Measurements from ENCODE around the gene ANAPC2.
"Not testable (repeated sequence)": the region's sequence is repeated elsewhere in the genome, so short reads cannot be mapped to it uniquely, and the experiment has no call there.

Gene ANAPC2

DNA sequence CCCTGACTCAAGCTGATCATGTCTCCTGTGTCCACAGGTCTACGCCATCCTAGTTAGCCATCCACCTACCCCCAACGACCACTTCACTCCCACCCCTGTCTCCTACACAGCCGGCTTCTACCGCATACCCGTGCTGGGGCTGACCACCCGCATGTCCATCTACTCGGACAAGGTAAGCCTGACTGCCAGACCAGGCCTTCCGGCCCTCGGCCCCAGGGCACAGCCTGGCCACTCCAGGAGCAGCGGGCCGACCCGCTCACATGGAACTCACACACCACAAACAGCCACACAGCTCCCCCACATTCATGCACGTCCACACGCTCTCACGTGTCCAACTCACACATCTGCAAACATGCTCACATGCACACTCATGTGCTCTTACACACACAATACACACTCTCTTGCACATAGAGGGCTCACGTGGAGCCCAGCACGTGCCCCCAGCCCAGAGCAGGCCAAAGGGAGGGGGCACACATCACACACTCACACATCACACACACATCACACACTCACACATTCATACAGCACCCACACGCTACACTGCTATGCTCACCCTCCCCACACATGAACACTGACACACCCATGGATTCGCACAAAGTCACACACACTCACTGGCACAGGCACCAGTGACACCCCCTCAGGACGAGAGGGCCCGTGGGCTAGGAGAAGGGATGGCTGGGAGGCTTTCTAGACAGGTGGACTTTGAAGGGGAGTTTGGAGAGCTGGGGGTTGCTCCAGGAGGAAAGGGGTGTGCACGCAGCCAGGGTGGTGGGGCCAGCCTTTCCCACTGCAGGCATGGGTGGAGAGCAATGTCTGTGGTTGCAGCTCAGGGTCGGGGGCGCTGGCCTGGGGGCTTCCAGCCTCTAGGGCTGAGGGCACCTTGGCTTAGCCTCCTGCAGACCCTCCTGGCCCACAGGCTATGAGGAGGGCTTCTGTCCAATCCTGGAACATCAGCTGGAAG, 46.1 kb downstream of the ANAPC2 start:
- DNase-seq = no peak

GRCh38 chr9:137141050-137141810, 47.1 kb downstream of the ANAPC2 start:
- DNase-seq = no peak

DNA sequence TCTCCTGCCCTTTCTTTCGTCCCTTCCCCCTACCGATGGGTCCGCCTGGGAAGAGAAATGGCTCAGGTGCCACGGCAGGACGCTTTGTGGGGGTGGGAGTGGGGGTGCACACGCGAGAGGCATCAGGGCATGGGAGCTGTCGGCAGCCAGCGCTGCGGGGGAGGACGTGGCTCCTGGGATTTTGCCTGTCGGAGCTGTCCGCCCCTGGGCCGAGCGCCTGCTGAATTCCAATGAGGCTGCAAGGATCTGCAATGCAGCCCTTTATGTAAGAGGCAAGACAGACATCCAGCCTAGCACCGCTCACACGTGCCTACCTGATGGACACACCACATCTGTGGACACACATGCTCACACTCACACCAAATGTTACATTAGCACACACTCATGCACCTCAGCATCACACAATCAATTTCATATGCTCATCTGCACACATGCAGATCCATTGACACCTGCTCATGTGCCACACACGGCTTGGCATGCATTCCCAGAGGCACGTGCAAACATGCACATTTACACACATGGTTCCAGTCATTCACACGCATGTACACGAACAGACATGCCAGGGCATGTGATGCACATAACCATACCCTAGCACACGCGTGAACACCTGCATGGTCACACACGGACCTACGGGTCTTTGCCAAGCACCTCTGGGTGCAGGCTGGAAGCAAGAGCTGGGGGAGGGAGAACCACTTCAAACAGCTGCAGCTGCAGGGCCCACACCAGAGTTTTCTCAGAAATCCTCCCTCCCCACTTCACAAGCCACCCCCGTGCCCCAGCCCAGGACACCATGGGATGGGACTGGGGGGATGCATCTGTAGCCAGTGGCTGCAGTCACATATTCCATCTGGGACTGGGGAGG, 48.0 kb downstream of the ANAPC2 start:
- no peak for DNase-seq

GRCh38 chr9:137139468-137140150, 48.8 kb downstream of the ANAPC2 start:
- no peak for DNase-seq

GRCh38 chr9:137138722-137139467, 49.5 kb downstream of the ANAPC2 start, which contains the start of gene GRIN1:
TSS of gene GRIN1 (plus strand) at chr9:137139154. CDS start at chr9:137139487, 333 bp downstream.
- no peak for DNase-seq

DNA sequence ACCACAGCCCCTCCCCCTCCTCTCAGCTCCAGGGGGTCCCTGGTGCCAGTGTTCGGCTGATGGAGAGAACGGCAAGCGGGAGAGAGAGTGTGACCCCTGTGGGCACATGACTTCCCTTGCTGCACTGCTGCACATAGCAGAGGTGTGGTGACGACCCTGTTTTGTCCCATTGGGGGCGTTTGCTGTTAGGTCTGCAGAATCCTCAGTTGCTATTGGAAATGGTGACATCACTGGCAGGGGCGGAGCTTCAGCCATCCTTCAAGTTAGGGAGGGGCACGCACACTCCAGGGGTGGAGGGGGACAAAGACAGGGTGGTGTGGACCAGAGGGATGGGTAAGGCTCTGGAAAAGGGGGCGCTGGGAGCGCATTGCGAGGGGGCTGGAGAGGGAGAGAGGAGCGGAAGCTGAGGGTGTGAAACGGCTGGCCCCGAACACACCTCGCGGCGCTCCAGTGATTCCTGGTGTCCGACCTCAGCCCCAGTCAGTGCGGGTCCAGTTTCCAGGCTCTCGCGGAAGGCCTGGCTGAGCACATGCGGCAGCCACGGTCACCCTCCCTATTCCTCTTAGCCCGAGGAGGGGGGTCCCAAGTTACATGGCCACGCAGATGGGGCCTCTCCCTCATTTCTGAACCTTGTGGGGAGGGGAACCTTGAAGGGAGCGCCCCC, 50.2 kb downstream of the ANAPC2 start:
- DNase-seq = peak; percentile 27

DNA sequence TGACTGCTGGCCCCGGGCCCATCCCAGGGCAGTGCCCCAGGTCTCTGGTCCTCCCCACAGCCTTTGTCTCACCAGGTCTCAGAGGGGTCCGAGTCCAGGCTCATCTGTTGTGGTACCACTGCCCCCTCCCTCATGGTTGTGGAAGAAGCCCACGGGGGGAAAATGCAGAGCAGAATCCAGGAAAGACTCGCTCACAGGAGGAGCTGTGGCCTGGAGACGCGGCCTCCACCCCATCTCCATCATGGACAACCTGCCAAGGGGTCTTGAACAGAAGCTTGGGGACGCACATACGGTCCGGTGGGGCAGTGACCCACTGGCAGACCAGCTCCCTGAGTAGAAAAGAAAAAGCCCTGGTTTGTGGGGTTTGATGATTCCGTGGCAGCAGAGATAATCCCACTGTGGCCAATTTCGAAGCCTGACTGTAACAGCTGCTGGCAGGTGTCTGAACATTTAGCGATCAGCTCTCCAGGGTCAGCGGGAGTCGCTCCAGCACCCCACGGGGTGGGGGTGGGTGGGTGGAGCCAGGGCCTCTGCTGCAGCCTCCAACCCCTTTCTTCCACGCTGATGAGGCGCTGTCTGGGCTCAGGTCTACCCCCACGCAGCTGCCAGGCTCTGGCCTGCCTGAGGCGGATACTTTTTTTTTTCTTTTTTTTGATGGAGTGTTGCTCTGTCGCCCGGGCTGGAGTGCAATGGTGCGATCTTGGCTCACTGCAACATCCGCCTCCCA, 51.3 kb downstream of the ANAPC2 start:
- no peak for DNase-seq

- no peak for DNase-seq
Observed at GRCh38 chr9:137136261-137136880, 52.0 kb downstream of the ANAPC2 start.

- DNase-seq = not testable (repeated sequence)
Observed at GRCh38 chr9:137135154-137135553, 53.2 kb downstream of the ANAPC2 start.

DNA sequence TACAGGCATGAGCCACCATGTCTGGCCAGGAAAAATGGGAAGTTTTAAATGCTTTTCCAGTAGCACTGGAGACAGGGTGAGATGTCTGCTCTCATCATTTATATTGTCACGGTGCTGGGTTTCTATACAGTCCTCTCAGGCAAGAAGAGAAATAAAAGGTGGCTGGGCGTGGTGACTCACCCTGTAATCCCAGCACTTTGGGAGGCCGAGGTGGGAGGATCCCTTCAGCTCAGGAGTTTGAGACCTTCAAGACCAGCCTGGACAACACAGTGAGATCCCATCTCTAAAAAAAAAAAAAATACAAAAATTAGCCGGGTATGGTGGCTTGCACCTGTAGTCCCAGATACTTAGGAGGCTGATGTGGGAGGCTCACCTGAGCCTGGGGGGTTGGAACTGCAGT, 54.2 kb downstream of the ANAPC2 start:
- no peak for DNase-seq

DNA sequence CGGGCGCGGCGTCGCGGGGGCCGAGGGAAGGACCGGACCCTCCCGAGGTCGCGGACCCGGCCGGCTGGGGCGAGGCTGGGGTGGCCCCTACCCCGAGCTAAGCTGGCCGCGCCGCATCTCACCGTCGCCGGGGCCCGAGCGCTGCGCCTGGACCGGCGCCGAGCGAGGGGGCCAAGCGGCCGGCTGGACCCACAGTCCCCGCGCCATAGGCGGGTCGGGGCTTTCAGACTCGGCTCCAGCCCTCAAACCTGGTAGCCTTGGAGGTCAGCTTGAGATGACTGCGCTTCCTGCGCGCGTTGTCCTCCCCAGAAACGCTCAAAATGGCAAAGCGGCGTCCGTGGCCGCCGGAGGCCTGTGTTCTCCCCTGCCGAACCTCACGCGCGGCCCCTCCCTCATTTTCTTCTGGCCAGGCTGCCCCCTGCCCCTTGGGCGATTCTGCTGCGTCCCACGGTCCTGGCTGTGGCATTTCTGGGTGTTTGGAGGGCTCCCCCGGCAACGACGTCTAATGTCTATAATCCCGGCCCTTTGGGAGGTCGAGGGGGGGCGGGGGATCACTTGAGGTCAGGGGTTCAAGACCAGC, 58.1 kb downstream of the ANAPC2 start:
- peak; percentile 34 for DNase-seq

DNA sequence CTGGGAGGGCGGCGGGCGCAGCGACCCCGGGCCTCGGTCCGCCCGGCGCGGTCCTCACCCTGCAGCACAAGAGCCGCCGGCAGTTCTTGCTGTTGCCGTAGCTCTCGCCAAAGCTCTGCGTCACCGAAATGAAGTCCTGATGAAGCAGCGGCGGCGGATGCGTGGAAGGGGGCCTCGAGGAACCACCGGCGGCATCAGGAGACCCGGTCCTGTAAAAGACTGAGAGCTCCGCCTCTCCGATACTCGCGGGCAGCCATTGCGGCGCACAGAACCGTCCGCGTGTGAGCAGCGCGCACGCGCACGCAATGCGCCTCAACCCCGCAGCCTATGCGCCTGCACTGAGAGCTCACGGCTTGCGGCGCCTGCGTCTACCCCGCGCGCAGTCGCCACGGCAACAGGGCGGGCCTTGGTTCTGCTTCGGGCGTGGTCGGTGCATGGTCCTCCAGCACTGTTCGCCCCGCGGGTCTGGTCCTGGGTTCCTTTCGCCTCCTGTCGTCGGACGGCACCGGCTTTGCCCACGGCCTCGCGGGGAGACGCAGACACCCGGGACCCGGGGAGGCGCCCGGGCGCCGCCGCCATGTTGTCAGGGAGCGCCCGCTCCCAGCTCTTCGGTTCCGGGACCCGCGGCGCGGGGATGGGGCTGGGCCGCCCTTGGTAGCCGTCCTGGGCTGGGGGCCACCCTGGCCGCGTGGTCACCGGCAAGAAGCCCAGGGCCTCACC, 58.7 kb downstream of the ANAPC2 start:
- DNase-seq = peak; percentile 95

- DNase-seq = peak; percentile 38
Observed at GRCh38 chr9:137128862-137129455, 59.4 kb downstream of the ANAPC2 start.

DNA sequence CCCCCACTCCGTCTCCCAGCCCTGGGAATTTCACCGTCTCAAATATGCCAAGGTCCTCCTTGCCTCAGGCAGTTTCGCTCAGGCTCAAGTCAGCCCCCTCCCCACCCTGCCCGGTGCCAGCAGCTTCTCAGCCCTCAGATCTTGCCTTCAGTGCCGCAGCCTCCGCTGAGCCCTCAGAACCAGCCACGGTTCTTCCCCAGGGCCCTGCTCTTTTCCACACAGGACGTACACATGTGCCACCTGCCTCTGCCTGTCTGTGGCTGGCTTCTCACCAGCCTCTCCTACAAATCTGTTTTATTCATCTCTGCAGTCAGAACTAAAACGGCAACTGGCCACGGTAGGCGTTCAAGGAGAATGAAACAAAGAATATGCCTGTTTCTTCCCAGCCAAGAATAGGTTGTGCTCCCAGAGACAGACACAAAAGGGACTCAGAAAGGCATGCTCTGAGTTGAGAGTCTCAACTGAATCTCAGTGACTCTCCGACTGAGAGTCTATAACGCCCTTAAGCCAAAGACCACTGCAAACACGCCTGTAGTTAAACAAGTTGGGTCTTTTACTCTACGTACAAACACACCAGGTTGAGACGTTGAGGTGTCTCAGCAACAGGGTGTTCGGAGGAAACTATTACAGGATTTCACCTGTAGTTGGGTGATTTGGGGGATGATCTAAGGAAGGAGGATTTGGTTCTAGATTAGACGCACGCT, 60.0 kb downstream of the ANAPC2 start:
- peak; percentile 50 for DNase-seq

DNA sequence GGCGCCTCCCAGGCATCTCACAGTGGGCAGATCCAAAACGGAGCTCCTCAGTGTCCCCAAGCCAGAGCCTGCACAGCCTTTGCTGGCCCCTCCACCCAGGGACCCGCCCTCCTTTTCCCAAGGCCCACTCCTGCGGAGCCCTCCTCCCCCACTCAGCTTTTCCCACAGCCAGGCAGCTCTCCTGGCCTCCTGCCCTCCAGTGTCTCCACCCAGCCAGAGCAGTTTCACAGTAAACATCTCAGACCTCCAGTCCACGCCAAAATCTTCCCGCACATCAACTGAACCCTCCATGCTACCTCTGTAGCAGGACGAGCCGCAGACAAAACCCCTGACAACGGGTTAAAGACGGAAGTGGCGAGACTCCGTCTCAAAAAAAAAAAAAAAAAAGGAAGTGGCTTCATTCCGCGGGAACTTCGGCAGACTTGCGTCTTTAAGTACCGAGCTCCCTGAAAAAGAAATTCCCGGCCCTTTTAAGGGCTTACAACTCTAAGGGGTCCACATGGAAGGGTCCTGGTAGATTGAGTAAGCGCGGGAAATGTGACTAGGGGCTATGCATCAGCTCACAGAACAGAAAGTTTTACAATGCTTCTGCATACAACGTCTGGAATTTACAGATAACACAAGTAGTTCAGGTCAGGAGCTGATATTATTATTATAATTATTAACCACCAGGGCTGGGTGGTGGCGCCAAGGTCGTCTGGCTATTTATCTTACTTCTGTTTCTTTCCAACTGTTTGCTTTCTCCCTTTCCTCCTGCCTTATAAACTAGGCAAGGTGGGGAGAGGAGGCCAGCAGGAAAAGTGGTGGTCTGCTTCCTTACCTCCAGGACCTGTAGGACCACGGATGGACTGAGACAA, 60.8 kb downstream of the ANAPC2 start:
- DNase-seq = peak; percentile 56

DNA sequence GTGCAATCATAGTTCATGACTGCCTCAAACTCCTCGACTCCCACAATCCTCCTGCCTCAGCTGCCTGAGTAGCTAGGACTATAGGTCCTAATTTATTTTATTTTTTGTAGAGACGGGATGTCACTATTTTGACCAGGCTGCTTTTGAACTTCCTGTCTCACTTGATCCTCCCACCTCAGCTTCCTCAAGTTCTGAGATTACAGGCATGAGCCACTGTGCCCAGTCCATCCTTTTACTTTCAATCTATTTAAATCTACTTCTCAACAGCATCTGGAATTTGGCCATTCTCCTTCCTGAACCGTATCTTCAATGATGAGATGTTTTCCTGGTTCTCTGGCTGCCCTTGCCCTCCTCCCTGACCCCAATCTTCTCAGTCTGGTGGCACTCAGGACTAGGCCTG, 61.6 kb downstream of the ANAPC2 start:
- DNase-seq = no peak

Data from activated CD4-positive, alpha-beta T cell treated with anti-CD3 and anti-CD28 coated beads, Interleukin-2, Interleukin-6, amounts not matched to agents 100 ng/mL and 50 ng/mL, durations not matched to agents 16 hours and 8 hours (primary cell).